BJ (cell line): Measurements from ENCODE around the gene KDM3B. TPM values are rescaled to one million over a fixed set of nuclear protein-coding genes. Genes with fewer than 3 reads are reported as not detected.

Source experiments
- CTCF ChIA-PET: fragments of 350-600 bp; formaldehyde crosslinking; extraction: SDS; loops from one replicate; lab custom pipeline; 2021; ENCODE audit warnings: antibody characterized with exemption, inconsistent platforms; lab: Yijun Ruan, JAX
- POLR2A ChIA-PET: fragments of 300-600 bp; sonication (Branson Sonifier 250); formaldehyde crosslinking; extraction: SDS; loops from one replicate; lab custom pipeline; 2021; ENCODE audit warnings: antibody characterized with exemption; lab: Charles Lee
- DNase-seq: peaks from one replicate; pipeline ENCODE4 v3.0.0-alpha.2; 2011; ENCODE audit warnings: low read depth
- H3K27me3 ChIP-seq: 2 replicates; pipeline ENCODE4 v1.6.0; 2011; ENCODE audit warnings: low read length; ENCODE audit not compliant: control insufficient read depth, insufficient read depth
- H3K36me3 ChIP-seq: 2 replicates; pipeline ENCODE4 v1.5.1; 2011; ENCODE audit warnings: low read length; ENCODE audit not compliant: control insufficient read depth, insufficient read depth
- H3K4me3 ChIP-seq: 2 replicates; pipeline ENCODE4 v1.5.1; 2011; ENCODE audit warnings: low read depth, mild to moderate bottlenecking, control low read depth, low read length
- CTCF ChIP-seq: IDR thresholded peaks from 2 replicates; pipeline ENCODE4 v1.5.1; 2011; ENCODE audit warnings: low read depth, mild to moderate bottlenecking, control low read depth, inconsistent platforms, low read length, moderate library complexity; ENCODE audit not compliant: insufficient read depth
- polyA plus RNA-seq: library from polyadenylated mRNA; depleted of rRNA; stranded (reverse); fragments of >200 nt; gene quantifications from 2 replicates; pipeline ENCODE4 v1.2.3, GENCODE V29; 2011

Gene KDM3B
- polyA plus RNA-seq, 1 experiment: 20.4 TPM

GRCh38 chr5:138366632-138367382, 14.3 kb downstream of the KDM3B start:
- no peak for TF ChIP-seq CTCF
- H3K27me3 ChIP-seq: no peaks in the 10 kb centered on the region
- no peak for DNase-seq
- no peak overlapping the region for H3K4me3 ChIP-seq
- ChIA-PET POLR2A (no interaction called here), CTCF (interaction anchor here (8.8 kb wide), 1 partner anchor 15 kb away, joined by 93 read pairs; the partner anchor contains the start of gene KDM3B)
- no peaks in the 10 kb centered on the region for H3K36me3 ChIP-seq

GRCh38 chr5:138369261-138369660, 16.8 kb downstream of the KDM3B start:
- H3K27me3 ChIP-seq: no peaks in the 10 kb centered on the region
- no peak overlapping the region for H3K4me3 ChIP-seq
- no peak for TF ChIP-seq CTCF
- no peak for DNase-seq
- H3K36me3 ChIP-seq: no peaks in the 10 kb centered on the region
- CTCF ChIA-PET: interaction anchor here (0.6 to 8.8 kb wide), 2 partner anchors 13 to 17 kb away, joined by 3 to 93 read pairs; partner anchors contain the start of gene KDM3B
- POLR2A ChIA-PET: no interaction called here

- no peak overlapping the region for H3K4me3 ChIP-seq
- no peaks in the 10 kb centered on the region for H3K36me3 ChIP-seq
- TF ChIP-seq CTCF: no peak
- DNase-seq: no peak
- CTCF ChIA-PET: interaction anchor here (0.6 to 8.8 kb wide), 5 partner anchors 13 to 42 kb away, joined by 3 to 93 read pairs (median 3); partner anchors contain the start of gene KDM3B
- POLR2A ChIA-PET: no interaction called here
- no peaks in the 10 kb centered on the region for H3K27me3 ChIP-seq
These were observed 17.2 kb downstream of the KDM3B start for GRCh38 chr5:138369706-138370105.

GRCh38 chr5:138370537-138370936, 18.1 kb downstream of the KDM3B start:
- Histone ChIP-seq H3K27me3 (no peaks in the 10 kb centered on the region), H3K36me3 (no peaks in the 10 kb centered on the region), H3K4me3 (no peak overlapping the region)
- ChIA-PET POLR2A (no interaction called here), CTCF (interaction anchor here (0.7 to 8.8 kb wide), 6 partner anchors 18 to 150 kb away, joined by 3 to 93 read pairs (median 4); partner anchors contain the start of gene KDM3B)
- no peak for TF ChIP-seq CTCF
- no peak for DNase-seq

- ChIA-PET POLR2A (no interaction called here), CTCF (interaction anchor here (0.8 to 8.8 kb wide), 2 partner anchors 19 to 26 kb away, joined by 4 to 93 read pairs; partner anchors contain the start of gene KDM3B)
- no peak for TF ChIP-seq CTCF
- H3K27me3 ChIP-seq: no peaks in the 10 kb centered on the region
- H3K4me3 ChIP-seq: no peak overlapping the region
- H3K36me3 ChIP-seq: peaks cover 2% of the 10 kb centered on the region; the same call in 1 of the 2 replicates
- DNase-seq: no peak
These were observed 19.0 kb downstream of the KDM3B start for GRCh38 chr5:138371454-138371853.
